Activated naive CD4-positive, alpha-beta T cell (primary cell): ENCODE data around the gene CACNA2D4.
A peak's percentile ranks its signal among the peaks of the same experiment; 100 is the strongest.

Experiments
- DNase-seq, 4 experiments: peaks; one replicate each; lab custom pipeline; 2025; lab: John Stamatoyannopoulos, UW

The CACNA2D4 gene

GRCh38 chr12:1917172-1918070 is 1.0 kb downstream of the CACNA2D4 start:
- no peak for DNase-seq

DNA sequence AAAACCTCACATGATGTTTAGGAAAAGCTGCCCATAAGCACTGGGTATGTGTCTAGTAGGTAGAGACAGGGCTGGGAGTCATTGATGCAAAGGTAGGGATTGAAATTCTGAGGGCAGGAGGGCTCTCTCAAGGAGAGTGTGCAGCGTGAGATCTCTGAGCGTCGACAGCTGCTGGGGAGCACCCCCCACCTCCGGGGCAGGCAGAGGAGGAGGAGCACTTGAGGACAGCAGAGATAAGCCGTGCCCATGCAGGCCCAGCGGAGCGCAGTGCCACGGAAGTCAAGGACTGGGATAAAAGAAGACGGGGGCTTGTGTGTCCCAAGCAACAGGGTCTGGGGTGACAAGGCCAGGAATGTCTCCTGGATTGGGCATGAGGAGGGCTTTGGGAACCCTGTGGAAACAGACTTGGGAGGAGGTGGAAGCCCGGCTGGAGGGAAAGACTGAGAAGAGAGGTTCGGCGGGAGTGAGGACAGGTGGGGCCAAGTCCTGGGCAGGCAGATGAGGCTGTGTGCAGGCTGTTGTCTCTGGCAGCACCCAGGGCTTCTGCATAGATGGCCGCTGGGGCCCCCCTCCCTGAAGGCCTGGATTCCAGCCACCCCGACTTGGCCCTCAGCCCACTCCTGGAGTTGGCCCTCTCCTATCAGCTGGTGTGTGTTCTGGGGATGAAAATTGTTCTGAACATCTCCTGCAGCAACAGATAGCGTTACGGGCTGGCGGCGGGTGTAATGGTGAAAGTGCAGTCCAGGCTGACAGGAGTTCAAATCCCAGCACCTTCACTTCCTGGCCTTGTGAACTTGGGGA is 1.9 kb downstream of the CACNA2D4 start:
- DNase-seq = no peak

GRCh38 chr12:1915082-1915968 is 3.1 kb downstream of the CACNA2D4 start:
- peak in 1 of 4 experiments; percentile 24 for DNase-seq

GRCh38 chr12:1914114-1914911 is 4.1 kb downstream of the CACNA2D4 start:
- DNase-seq = no peak

GRCh38 chr12:1913377-1914113 is 4.9 kb downstream of the CACNA2D4 start:
- no peak for DNase-seq

- DNase-seq = no peak
Observed at GRCh38 chr12:1912580-1913376, 5.7 kb downstream of the CACNA2D4 start.

GRCh38 chr12:1911598-1912575 is 6.6 kb downstream of the CACNA2D4 start:
- DNase-seq = no peak

- no peak for DNase-seq
Observed at GRCh38 chr12:1910468-1910867, 8.0 kb downstream of the CACNA2D4 start.

- no peak for DNase-seq
Observed at GRCh38 chr12:1908758-1909157, 9.7 kb downstream of the CACNA2D4 start.

DNA sequence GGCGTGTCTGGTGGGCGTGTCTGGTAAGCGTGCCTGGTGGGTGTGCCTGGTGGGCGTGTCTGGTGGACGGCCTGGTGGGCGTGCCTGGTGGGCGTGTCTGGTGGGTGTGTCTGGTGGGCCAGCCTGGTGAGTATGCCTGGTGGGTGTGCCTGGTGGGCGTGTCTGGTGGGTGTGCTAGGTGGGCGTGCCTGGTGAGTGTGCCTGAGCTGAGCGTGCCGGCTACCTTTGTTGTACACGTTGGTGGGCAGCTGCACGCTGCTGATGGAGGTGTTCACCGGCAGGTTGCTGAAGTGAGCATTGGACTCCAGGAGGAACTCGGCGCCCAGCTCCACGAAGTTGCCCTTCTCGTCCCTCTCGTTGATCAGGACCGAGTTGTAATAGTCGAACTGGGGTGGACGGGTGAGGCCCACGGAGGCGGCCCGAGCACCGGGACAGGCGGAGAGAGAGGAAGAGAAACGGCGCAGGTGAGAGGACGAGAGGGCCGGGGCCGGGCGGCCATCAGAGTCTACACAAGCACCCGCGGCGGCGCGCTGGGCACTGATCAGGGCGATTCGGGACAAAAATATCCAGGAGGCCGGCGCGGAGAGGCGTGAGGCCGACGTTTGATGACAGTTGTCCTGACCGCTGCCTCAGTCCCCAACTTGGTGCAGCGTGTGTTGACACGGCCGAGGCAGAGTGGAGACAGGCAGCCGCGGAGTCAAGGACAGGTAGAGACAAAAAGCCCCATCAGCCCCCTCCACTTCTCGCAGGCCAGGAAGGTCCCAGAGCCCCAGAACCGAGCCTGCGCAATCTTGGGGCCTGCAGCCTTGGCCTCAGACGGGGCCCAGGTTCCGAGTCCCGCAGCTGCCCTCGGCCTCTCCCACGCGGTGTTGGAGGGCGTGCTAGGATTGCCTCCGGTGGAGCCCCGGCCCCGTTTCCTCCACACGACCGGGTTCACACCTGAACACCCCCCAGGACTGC is 10.5 kb downstream of the CACNA2D4 start:
- DNase-seq = peak in 1 of 4 experiments; percentile 27

DNA sequence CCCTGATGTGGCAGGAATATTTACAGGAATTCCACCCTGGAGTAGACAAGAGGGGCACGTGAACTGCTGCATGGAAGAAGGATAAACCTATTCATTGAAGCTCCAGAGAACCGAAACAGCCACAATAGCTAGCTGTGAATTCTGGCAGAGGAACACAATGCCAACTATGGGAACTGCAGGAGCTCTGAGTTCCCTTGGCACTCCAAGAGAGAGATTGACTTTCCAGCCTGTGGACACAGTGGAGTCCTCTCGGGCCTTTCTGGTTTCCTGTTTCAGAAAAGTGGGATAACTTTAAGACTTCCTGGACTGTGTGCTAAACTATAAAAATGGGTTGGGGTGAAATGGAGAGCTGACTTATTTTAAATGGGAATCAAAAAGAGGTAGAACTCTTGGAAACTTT is 11.9 kb downstream of the CACNA2D4 start:
- DNase-seq = no peak

GRCh38 chr12:1904875-1905274 is 13.6 kb downstream of the CACNA2D4 start:
- no peak for DNase-seq

- DNase-seq = no peak
Observed at GRCh38 chr12:1896964-1897363, 21.5 kb downstream of the CACNA2D4 start.

DNA sequence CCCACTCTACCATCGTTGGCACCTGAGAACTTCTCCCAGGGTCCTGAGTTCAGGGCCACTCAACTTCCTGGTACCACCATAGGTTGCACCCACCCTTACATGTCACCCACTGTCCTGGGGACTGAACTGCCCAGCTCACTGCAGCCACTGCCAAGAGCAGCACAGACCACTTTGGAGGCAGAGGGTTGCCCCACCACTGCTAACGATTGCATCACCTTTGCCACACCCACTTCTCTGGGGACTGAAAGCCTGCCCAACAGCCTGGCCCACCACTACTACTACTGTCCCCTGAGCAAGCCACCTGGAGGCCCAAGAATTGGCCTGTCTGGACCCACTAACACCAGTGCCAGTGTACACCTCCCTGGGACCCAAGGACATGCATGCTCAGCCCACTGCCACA is 27.6 kb downstream of the CACNA2D4 start:
- no peak for DNase-seq

- DNase-seq = no peak
Observed at GRCh38 chr12:1890119-1890703, 28.2 kb downstream of the CACNA2D4 start.

- DNase-seq = no peak
Observed at GRCh38 chr12:1888923-1889322, 29.5 kb downstream of the CACNA2D4 start.
